Central memory CD8-positive, alpha-beta T cell (primary cell): ENCODE data around the gene TANGO2.

Experiments used
- ATAC-seq: fragments of 150-1000 bp; cut with Tn5 transposase; replicated peaks from 2 replicates; pipeline ENCODE4 v1.10.0; 2022; ENCODE audit warnings: mild to moderate bottlenecking, moderate FRiP score, moderate number of reproducible peaks; ENCODE audit not compliant: poor library complexity, severe bottlenecking; ENCODE audit errors: extremely low read depth
- DNase-seq, 2 donors: peaks; one replicate each; pipeline ENCODE4 v3.0.0; 2021; ENCODE audit warnings: low spot score in 2 of 2
- H3K27ac Mint-ChIP-seq: one replicate; pipeline ENCODE4 v1.8.0; 2022; ENCODE audit warnings: low read depth, mild to moderate bottlenecking, moderate library complexity, mixed read lengths
- H3K27me3 Mint-ChIP-seq: one replicate; pipeline ENCODE4 v1.8.0; 2022; ENCODE audit warnings: mixed read lengths
- H3K36me3 Mint-ChIP-seq: one replicate; pipeline ENCODE4 v1.8.0; 2022; ENCODE audit warnings: mild to moderate bottlenecking, moderate library complexity, mixed read lengths; ENCODE audit not compliant: insufficient read depth
- H3K4me1 Mint-ChIP-seq: one replicate; pipeline ENCODE4 v1.8.0; 2022; ENCODE audit warnings: mixed read lengths
- H3K4me3 Mint-ChIP-seq: one replicate; pipeline ENCODE4 v1.8.0; 2022; ENCODE audit warnings: mild to moderate bottlenecking, moderate library complexity, mixed read lengths
- H3K9me3 Mint-ChIP-seq: one replicate; pipeline ENCODE4 v1.8.0; 2022; ENCODE audit warnings: mixed read lengths

The TANGO2 gene

DNA sequence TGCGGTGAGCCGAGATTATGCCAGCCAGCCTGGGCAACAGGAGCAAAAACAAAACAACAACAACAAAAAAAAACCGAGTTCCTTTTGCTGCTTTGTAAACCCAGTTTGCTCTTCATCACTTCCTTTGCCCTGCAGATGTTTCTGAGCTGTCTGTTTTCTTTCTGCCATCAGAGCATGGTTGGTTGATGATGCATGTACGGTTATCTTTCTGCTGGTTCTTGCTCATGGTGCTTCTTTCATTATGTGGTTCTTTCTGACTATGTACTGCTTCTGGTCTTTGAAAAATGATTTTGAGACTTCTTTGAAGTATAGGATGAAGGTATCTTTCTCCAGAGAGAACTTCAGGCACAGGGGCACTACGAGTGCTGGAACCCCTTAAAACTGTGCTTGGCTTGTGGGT lies 13.2 kb downstream of the TANGO2 start:
- Mint-ChIP-seq H3K4me3 (no peak overlapping the region), H3K4me1 (peaks cover 47% of the 10 kb centered on the region), H3K27me3 (no peaks in the 10 kb centered on the region), H3K27ac (no peak overlapping the region), H3K9me3 (no peaks in the 10 kb centered on the region), H3K36me3 (peaks cover 9% of the 10 kb centered on the region)
- ATAC-seq: no peak
- DNase-seq: no peak

DNA sequence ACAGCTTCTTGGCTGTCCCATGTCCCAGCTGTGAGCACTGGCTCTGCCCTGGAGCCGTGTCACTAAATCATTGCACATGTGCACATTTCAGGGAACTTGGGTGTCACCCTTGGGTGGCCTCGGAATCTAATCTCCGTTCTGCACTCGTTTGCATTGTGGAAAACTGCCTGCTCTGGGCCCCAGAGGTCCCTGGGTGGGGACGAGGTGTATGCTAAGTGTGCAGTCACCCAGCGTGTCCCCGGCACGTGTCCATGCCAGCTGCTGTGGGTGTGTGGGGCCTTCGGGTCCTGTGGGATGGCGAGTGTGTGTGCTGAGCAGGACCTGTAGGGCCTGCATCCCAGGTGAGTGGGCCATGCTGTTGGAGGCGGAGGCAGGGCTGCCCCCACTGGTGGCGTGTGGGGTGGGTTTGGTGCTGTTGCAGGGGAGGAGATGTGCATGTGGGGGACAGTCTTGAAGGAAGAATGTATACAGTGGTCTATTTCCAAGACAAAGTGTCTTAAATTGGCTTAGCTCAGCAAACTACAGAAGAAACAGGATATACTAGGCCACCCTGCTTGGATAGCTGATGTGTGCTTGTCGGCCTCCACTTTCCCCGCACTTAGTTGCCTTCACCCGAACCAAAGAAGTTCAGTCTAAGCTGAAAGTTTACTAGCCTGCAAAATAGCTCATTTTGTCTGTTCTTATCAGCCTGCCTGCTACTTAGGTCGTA lies 14.6 kb downstream of the TANGO2 start:
- Mint-ChIP-seq H3K27ac (no peak overlapping the region), H3K27me3 (no peaks in the 10 kb centered on the region), H3K9me3 (no peaks in the 10 kb centered on the region), H3K4me3 (no peak overlapping the region), H3K36me3 (peaks cover 9% of the 10 kb centered on the region), H3K4me1 (peaks cover 46% of the 10 kb centered on the region)
- DNase-seq: no peak
- no peak for ATAC-seq

DNA sequence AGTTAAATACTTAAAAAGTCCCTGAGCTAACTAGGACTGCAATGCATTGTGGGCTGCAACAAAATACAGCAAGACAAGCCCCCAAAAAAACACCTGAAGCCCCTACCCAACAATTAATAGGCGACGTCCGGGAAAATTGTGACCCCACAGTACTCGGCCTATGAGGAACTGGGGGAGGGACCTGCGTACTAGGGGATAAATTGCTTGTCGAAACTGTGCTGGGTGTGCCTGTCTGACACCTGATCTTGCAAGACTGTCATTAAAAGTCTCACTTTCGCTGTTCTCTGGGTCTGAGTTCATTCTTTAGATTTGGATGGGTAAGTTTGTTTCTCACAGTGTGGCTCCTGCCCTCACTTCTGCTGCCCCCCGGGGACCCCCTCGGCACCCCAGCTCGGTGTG lies 15.2 kb downstream of the TANGO2 start:
- H3K36me3 Mint-ChIP-seq: peaks cover 9% of the 10 kb centered on the region
- H3K4me3 Mint-ChIP-seq: no peak overlapping the region
- H3K27me3 Mint-ChIP-seq: no peaks in the 10 kb centered on the region
- peaks cover 46% of the 10 kb centered on the region for H3K4me1 Mint-ChIP-seq
- no peaks in the 10 kb centered on the region for H3K9me3 Mint-ChIP-seq
- DNase-seq: no peak
- peak; percentile 25 for ATAC-seq
- H3K27ac Mint-ChIP-seq: peak overlapping the region; percentile 71

DNA sequence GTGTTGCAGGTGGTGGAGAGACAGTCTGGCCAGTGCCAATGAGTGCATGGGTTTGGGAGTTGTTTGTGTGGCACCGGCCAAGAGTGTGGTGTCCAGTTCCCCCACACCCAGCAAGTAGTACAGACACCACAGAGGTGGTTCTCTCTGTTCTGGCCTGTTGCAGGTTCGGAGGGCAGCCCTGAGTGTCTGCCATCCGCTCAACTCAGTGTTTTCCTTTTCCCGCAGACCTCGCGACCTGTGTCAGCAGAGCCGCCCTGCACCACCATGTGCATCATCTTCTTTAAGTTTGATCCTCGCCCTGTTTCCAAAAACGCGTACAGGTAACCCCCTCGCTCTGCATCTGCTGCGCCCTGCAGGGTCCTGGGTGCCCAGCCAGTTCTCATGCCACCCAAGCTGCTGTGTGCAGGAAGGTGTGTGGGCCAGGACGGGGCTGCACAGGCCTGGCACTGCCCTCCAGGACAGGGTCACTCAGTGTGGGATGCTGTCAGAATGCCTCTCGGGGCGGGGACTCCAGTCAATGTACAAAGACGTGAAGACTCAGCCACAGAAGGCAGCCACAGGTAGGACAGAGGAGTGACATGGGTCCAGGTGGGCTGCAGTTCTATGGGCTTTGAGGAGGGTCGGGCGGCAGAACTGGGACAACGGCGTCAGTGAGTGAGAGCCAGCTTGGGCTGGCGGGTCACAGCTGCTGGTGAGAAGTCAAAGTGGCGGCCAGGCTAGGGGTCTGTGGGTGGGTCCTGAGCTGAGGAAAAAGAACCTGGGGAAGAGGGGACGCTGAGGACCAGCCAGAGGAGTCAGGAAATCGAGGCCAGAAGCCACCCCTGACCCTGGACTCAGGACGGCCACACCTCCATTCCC lies 15.9 kb downstream of the TANGO2 start:
- H3K4me3 Mint-ChIP-seq: no peak overlapping the region
- H3K27me3 Mint-ChIP-seq: no peaks in the 10 kb centered on the region
- H3K4me1 Mint-ChIP-seq: peaks cover 40% of the 10 kb centered on the region
- no peak for DNase-seq
- no peaks in the 10 kb centered on the region for H3K9me3 Mint-ChIP-seq
- H3K27ac Mint-ChIP-seq: peak overlapping the region; percentile 71
- peaks cover 10% of the 10 kb centered on the region for H3K36me3 Mint-ChIP-seq
- ATAC-seq: no peak

DNA sequence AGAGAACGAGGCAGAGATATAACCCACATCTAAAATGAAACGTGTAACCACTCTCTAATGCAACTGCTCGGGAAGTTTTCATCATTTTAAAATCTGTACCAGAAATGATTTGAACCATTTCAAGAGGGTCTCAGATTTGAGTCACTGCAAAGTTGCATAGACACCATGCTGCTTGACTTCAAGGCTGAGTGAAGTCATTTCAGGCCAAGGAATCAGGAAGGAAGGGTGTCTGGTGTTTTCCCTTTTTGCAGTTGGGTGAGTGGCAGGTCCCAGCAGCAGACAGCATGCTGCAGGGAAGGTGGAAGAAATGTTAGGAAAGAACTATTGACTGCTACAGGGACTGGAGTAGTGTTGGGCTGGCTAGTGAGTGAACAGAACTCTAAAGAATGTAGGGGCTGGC lies 16.5 kb downstream of the TANGO2 start:
- no peaks in the 10 kb centered on the region for H3K9me3 Mint-ChIP-seq
- peaks cover 34% of the 10 kb centered on the region for H3K4me1 Mint-ChIP-seq
- H3K36me3 Mint-ChIP-seq: peaks cover 16% of the 10 kb centered on the region
- DNase-seq: no peak
- H3K27ac Mint-ChIP-seq: peak overlapping the region; percentile 71
- H3K27me3 Mint-ChIP-seq: no peaks in the 10 kb centered on the region
- H3K4me3 Mint-ChIP-seq: no peak overlapping the region
- ATAC-seq: no peak

DNA sequence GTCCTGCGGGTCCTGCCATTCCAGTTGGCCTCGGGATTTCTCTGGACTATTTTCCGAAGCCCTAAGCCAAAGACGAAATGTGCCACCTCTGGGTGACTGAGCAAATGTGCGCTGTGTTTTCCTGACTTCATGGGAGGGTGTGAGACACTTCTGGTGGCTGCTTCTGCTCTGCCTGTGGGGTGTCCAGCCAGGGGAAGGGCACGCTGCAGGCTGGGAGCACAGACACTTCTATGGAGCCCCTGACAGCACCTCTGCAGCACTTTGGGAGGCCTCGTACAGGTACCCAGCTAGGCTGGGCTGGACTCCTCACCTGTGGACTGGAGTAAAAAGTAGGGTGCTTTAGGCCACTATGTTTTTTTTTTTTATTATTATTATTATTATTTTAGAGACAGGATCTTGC lies 17.7 kb downstream of the TANGO2 start:
- ATAC-seq (no peak), DNase-seq (no peak)
- peaks cover 18% of the 10 kb centered on the region for H3K36me3 Mint-ChIP-seq
- no peak overlapping the region for H3K4me3 Mint-ChIP-seq
- H3K27me3 Mint-ChIP-seq: no peaks in the 10 kb centered on the region
- no peak overlapping the region for H3K27ac Mint-ChIP-seq
- no peaks in the 10 kb centered on the region for H3K9me3 Mint-ChIP-seq
- peaks cover 32% of the 10 kb centered on the region for H3K4me1 Mint-ChIP-seq

DNA sequence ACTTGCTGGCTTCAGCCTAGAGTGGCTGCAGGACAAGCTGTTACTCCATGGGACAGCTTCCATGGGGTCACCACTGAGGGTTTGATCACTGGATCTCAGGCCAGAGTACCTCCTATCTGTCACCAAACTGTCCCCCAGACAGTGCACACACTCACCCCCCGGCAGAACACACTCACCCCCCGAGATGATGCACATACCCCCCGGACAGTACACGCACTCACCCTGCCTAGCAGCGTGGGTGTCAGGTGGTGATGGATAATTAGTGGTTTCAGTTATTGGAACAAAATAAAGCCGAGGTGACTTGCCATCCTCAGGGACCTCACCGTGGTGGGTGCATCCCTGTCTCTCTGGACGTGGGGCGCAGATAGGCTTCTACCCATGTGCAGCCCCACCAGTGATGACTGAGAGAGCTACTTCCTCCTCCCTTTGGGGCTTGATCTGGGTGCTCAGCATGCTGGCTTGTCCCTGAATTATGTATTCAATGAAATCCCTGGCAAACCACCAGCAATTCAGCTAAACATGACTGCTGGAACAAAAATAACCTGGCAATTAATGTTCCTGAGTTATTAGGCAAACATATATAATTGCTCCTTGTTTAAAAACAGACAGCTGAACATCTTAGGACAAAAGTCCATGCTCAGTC lies 18.9 kb downstream of the TANGO2 start:
- Mint-ChIP-seq H3K27me3 (no peaks in the 10 kb centered on the region), H3K4me3 (no peak overlapping the region), H3K4me1 (peaks cover 20% of the 10 kb centered on the region), H3K36me3 (peaks cover 19% of the 10 kb centered on the region), H3K27ac (peak overlapping the region; percentile 12), H3K9me3 (no peaks in the 10 kb centered on the region)
- DNase-seq: no peak
- ATAC-seq: no peak

DNA sequence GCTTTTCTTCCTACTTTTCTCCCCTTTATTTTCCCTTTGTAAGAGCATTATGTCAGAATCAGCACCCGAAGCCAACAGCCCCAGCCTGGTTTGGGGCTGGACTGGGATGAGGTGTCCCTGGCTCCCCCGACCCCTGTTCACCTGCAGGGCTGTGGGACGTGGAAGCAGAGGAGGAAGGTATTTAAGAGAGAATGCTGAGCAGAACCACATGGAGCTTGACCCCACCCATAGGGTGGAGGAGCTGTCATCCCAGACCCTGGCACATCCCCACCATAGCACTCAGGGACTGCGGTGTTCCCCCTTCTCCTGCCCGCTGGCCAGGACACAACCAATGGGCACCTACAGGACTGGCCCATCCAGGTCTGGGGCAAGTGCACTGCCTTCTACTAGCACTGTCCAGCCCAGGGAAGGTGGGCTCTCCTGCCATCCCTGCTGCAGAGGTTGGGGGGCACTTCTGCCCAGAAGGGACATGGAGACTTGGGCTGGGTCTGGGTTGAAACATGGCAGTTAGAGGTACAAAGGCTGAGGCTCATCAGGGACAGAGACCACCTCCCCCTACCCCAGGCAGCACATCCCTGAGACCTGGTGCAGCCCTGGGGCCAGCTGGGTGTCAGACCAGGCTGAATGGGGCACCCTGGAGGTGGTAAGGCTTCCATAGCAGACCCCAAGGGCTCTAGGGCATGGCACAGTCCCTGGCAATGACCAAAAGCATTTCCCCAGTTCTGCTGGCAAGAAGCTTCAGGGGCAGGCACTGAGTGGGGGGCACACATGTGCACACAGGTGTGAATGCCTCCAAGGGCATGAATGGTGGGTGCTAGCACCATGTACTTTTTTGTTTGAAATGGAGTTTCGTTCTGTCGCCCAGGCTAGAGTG lies 19.7 kb downstream of the TANGO2 start:
- peaks cover 13% of the 10 kb centered on the region for H3K4me1 Mint-ChIP-seq
- H3K4me3 Mint-ChIP-seq: no peak overlapping the region

DNA sequence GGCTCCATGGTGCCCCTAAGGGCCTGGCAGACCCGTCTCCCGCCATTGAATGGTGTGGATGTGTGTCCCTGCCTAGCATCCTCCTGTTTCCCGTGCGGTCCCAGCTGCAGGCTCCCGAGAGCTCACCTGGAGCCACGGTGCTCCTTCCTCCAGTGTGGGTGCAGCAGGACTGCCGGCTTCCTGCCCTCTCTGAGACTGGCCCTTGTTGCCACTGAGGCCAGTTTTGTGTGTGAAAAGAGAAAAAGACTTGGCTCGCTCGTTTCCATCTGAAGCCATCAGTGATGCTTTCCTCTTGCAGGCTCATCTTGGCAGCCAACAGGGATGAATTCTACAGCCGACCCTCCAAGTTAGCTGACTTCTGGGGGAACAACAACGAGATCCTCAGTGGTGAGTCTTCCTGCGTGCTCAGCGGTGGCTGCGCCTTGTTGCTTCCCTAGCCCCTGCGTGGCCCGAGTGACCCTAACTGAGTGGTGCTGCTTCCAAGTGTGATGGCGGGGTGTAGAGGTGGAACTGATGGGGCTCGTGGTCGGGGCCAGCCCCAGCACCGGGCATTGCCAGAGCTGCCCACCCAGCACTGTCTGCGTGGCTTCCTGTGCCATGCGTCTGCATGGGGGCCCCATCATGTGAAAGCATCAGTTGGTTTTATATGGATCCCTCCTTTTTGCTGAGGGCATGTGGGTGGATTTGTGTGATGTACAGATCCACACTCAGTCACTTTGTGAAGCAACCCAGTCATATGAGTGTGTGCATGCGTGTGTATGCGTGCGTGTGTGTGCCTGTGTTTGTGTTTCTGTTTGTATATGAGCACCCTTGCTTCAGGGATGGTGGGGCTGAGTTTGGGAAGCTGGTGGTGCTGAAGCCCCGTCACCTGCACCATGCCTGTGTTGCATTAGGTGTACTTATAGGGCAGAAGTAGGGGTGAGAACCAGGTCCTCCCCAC lies 22.4 kb downstream of the TANGO2 start:
- H3K4me1 Mint-ChIP-seq: peaks cover 11% of the 10 kb centered on the region
- no peaks in the 10 kb centered on the region for H3K27me3 Mint-ChIP-seq
- ATAC-seq (no peak), DNase-seq (no peak)
- no peaks in the 10 kb centered on the region for H3K9me3 Mint-ChIP-seq
- H3K36me3 Mint-ChIP-seq: peaks cover 34% of the 10 kb centered on the region
- H3K4me3 Mint-ChIP-seq: no peak overlapping the region
- no peak overlapping the region for H3K27ac Mint-ChIP-seq

More for the DNA sequence above, 19.7 kb downstream of the TANGO2 start:
- H3K36me3 Mint-ChIP-seq: peaks cover 19% of the 10 kb centered on the region
- DNase-seq: no peak
- H3K27ac Mint-ChIP-seq: peak overlapping the region; percentile 12
- no peak for ATAC-seq
- no peaks in the 10 kb centered on the region for H3K27me3 Mint-ChIP-seq
- no peaks in the 10 kb centered on the region for H3K9me3 Mint-ChIP-seq

DNA sequence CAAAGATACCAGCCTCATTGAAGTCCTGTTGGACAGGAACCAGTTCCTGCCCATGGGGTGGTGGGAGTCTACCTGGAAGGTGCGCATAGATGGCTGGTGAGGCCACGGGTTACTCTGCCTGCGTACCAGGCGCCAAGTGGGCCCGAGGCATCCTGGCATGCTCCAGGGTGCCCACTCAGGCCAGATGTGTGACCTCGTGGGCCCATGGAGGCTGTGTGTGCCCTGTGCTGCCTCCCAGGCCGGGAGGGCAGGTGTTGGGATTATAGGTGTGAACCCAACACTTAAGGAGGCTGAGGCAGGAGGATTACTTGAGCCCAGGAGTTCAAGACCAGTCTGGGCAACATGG lies 23.1 kb downstream of the TANGO2 start:
- Mint-ChIP-seq H3K27me3 (no peaks in the 10 kb centered on the region), H3K36me3 (peaks cover 34% of the 10 kb centered on the region), H3K4me1 (peaks cover 11% of the 10 kb centered on the region), H3K4me3 (no peak overlapping the region), H3K9me3 (no peaks in the 10 kb centered on the region), H3K27ac (no peak overlapping the region)
- ATAC-seq (no peak), DNase-seq (no peak)

DNA sequence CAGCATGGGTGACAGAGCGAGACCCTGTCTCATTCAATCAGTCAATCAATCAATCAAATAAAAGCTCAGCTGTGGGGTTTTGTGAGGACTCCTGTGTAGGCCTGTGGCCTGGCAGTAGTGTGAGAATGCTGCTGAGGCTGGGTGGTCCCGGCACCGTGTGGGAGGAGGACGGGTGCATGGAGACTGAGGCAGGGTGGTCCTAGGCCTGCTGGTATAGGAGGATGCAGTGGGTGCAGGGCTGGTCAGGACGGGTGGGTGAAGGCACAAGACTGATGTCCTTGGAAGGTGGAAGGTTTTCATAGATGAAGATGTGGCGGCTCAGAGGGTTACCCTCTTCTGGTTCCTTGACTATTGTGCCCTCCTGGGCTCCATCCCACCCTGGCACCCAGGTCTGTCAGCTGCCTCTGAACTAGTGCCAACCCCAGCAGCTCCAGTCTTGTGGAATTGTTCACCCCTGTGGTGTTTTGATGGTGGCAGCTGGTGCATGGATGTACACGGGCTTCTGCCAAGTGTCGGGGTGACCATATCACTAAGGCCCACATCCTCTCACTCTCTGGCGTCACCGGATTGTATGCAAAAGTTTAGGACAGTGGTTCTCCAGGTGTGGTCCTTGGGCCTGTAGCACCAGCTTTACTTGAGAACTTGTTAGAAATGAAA lies 23.7 kb downstream of the TANGO2 start:
- Mint-ChIP-seq H3K27me3 (no peaks in the 10 kb centered on the region), H3K4me1 (peaks cover 11% of the 10 kb centered on the region), H3K9me3 (no peaks in the 10 kb centered on the region), H3K36me3 (peaks cover 35% of the 10 kb centered on the region), H3K27ac (no peak overlapping the region), H3K4me3 (no peak overlapping the region)
- DNase-seq (no peak), ATAC-seq (no peak)
